Esophagus (tissue), 2 donors: Measurements from ENCODE around the gene EMID1. TPM values are rescaled to one million over a fixed set of nuclear protein-coding genes. Genes with fewer than 3 reads are reported as not detected.
"Not testable (repeated sequence)": the region's sequence is repeated elsewhere in the genome, so short reads cannot be mapped to it uniquely, and the experiment has no call there.

Experiments
- H3K27ac ChIP-seq, 2 donors: one replicate each; pipeline ENCODE4 v1.5.1; 2013; ENCODE audit warnings: low read depth in 2 of 2, mild to moderate bottlenecking in 2 of 2, inconsistent platforms in 1 of 2, low read length in 1 of 2, moderate library complexity in 1 of 2
- H3K27me3 ChIP-seq, 2 donors: one replicate each; pipeline ENCODE4 v1.6.1; 2013; ENCODE audit warnings: low read length in 2 of 2, control low read depth in 1 of 2, mild to moderate bottlenecking in 1 of 2; ENCODE audit not compliant: insufficient read depth in 2 of 2, control insufficient read depth in 1 of 2
- H3K36me3 ChIP-seq, 2 donors: one replicate each; pipeline ENCODE4 v1.6.1; 2013; ENCODE audit warnings: low read length in 1 of 2; ENCODE audit not compliant: control insufficient read depth in 2 of 2, insufficient read depth in 2 of 2
- H3K4me1 ChIP-seq, 2 donors: one replicate each; pipeline ENCODE4 v1.6.1; 2013; ENCODE audit warnings: low read length in 1 of 2; ENCODE audit not compliant: control insufficient read depth in 2 of 2, insufficient read depth in 2 of 2
- H3K4me3 ChIP-seq, 2 donors: one replicate each; pipeline ENCODE4 v1.5.1; 2013; ENCODE audit warnings: low read length in 2 of 2, mild to moderate bottlenecking in 2 of 2, low read depth in 1 of 2, moderate library complexity in 1 of 2
- H3K9me3 ChIP-seq, 2 donors: one replicate each; pipeline ENCODE4 v1.6.1; 2013; ENCODE audit warnings: mild to moderate bottlenecking in 2 of 2, low read depth in 1 of 2, low read length in 1 of 2, moderate library complexity in 1 of 2; ENCODE audit not compliant: control insufficient read depth in 2 of 2, insufficient read depth in 1 of 2
- WGBS, 2 donors: extraction: QIAGEN DNeasy Blood & Tissue Kit; methylation state at CpG; one replicate each; pipeline ENCODE4 v1.1.7; 2013; 5-methylcytosine and 5-hydroxymethylcytosine counted together
- polyA plus RNA-seq, 2 donors: library from polyadenylated mRNA; stranded (reverse); fragments of 200-250 nt; gene quantifications; one replicate each; pipeline ENCODE4 v1.2.3, GENCODE V29; 2013
- donor health status: healthy with polysubstance abuse.
- donor health status: Bipolar disorder and iron deficiency.

Gene EMID1
- polyA plus RNA-seq, 2 donors, result 0.22 to 0.54 TPM

DNA sequence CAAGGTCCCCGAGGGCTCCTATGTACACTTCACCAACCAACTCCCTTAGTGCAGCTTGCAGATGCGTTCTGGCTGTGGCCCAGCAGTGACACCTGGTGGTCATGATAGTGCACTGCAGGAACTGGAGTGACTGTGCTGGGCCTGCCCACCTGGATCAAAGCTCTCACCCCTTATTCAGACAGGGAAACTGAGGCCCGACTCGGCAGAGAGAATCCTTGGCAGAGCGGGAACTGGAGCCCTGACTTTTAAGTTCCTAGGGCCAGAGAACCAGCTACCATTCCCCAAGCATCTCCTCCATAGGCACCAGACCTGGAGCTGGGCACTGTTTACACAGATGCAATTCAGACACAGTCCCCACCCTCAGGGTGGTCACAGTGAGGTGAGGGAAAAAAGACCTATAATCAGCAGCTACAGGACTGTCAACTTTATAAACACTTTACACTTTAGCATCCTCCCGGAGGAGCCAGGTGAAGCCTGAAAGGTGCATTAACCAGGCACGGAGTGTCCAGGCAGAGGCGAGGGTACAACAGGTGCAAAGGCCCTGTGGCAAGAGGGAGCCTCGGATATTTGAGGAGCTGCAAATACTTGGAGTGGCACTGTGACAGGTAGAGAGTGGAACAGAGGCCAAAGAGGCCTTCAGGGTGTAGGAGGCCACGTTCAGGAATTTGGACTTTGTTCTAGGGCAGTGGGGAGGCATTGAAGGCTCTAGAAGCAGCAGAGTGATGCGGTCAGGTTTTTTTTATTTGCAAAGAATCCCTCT is 40.1 kb downstream of the EMID1 start:
- Histone ChIP-seq H3K9me3 (no peaks in the 10 kb centered on the region), H3K4me3 (no peak overlapping the region), H3K27ac (no peak overlapping the region), H3K4me1 (no peaks in the 10 kb centered on the region), H3K36me3 (no peaks in the 10 kb centered on the region), H3K27me3 (no peaks in the 10 kb centered on the region)
- WGBS, 2 donors, result 39 to 42% methylated on average over 11 of the region's 11 CpGs

DNA sequence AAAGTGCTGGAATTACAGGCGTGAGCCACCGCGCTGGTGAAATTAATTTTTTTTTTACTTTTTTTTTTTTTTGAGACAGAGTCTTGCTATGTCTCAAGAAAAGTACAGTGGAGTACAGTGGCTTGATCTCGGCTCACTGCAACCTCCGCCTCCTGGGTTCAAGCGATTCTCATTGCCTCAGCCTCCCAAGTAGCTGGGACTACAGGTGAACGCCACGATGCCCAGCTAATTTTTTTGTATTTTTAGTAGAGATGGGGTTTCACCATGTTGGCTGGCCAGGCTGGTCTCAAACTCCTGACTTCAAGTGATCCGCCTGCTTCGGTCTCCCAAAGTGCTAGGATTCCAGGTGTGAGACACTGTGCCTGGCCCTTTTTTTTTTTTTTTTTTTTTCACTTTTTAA is 42.2 kb downstream of the EMID1 start:
- not testable (repeated sequence) for H3K4me1 ChIP-seq, H3K36me3 ChIP-seq, H3K27me3 ChIP-seq, H3K27ac ChIP-seq, H3K4me3 ChIP-seq, H3K9me3 ChIP-seq
- WGBS, 2 donors, result 95% methylated on average over 10 of the region's 10 CpGs

DNA sequence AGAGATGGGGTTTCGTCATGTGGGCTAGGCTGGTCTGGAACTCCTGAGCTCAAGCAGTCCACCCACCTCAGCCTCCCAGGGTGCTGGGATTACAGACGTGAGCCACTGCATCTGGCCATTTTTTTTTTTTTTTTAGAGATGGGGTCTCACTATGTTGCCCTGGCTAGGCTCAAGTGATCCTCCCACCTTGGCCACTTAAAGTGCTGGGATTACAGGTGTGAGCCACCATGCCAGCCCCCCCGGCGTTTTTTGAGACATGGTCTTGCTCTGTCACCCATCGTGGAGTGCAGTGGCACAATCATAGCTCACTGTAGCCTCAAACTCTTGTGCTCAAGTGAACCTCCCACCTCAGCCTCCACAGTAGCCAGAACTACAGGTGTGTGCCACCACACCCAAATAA is 45.6 kb downstream of the EMID1 start:
- WGBS, 2 donors, result 95 to 96% methylated on average over 5 of the region's 5 CpGs
- Histone ChIP-seq H3K27me3 (no peaks in the 10 kb centered on the region), H3K27ac (no peak overlapping the region), H3K4me1 (peaks cover 0 to 2% of the 10 kb centered on the region in 2 donors), H3K9me3 (no peaks in the 10 kb centered on the region), H3K36me3 (no peaks in the 10 kb centered on the region), H3K4me3 (no peak overlapping the region)

DNA sequence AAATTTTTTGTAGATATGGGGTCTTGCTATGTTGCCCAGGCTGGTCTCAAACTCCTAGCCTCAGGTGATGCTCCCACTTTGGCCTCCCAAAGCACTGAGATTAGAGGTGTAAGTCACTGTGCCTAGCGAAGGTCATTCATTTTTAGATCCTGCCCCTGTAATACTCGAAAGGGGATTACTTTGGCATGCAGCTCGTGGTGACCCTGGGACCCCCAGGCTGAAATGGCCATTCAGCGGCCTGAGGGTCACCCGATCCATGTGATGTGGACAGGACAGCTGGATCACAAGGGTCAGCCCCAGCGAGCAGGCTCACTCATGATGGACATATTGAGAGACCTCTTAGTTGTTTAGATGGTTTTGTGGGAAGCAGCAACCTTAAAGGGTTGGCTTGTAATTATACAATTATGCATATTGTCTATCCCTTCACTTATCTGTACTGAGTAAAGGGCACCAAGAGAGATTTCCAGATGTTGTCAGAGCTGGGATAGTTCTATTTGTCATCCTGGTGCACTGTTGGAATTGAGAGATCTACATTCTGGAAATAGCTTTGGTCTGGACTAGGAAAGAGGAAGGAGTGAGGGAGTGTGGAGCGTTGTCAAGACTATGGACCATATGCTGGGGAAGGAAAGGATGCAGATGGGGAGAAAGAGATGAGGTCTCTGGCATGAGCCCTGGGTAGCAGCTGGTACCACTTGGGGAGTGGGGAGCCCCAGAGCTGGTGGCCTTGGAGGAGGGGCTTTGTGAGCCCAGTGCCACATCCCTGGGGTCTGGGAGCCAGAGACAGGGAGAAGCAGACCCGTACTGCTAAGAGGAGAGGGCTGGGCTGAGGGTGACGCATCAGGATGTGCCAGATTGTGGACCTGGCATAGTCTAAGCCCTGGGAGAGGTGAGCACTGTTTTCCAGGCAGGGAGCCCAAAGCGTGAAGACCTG is 46.5 kb downstream of the EMID1 start:
- WGBS, 2 donors, result 91 to 92% methylated on average over 10 of the region's 10 CpGs

DNA sequence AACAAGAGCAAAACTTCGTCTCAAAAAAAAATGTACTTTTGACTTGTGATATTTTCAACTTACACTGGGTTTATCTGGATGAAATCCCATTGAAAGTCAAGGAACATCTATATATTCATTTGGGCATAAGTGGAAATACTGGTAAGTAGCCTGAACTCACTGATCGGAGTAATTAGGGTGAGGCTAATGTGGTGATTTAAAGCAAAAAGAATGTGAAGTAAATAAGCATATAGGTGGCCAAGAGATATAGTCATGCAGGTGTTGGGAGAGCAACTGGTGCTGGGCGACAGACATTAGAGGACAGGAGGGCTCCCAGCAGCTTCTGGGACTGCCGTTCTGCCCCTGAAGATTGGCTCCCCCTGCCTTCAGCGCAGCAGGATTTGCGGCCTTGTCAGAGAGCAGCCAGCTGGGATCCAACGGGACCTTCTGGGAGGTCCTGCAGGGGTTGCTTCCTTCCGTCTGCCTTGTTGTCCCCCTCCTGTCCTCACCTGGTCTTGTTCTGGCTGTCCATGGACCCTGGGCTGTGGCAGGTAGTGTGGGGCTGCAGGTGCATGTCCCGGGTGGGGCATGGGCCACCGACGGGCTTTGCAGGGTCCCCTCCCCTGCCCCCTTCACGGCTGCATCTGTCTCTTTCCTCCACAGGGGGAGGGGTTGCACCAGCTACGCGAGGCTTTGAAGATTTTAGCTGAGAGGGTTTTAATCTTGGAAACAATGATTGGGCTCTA is 48.0 kb downstream of the EMID1 start:
- Histone ChIP-seq H3K4me3 (no peak overlapping the region), H3K9me3 (no peaks in the 10 kb centered on the region), H3K27me3 (no peaks in the 10 kb centered on the region), H3K27ac (no peak overlapping the region), H3K4me1 (peaks cover 0 to 2% of the 10 kb centered on the region in 2 donors), H3K36me3 (peaks cover 0 to 3% of the 10 kb centered on the region in 2 donors)
- 75 to 78% methylated on average over 14 of the region's 14 CpGs for WGBS, 2 donors

More for the DNA sequence above, 46.5 kb downstream of the EMID1 start:
- Histone ChIP-seq H3K36me3 (no peaks in the 10 kb centered on the region), H3K27me3 (no peaks in the 10 kb centered on the region), H3K4me1 (peaks cover 0 to 2% of the 10 kb centered on the region in 2 donors), H3K9me3 (no peaks in the 10 kb centered on the region), H3K27ac (no peak overlapping the region), H3K4me3 (no peak overlapping the region)

DNA sequence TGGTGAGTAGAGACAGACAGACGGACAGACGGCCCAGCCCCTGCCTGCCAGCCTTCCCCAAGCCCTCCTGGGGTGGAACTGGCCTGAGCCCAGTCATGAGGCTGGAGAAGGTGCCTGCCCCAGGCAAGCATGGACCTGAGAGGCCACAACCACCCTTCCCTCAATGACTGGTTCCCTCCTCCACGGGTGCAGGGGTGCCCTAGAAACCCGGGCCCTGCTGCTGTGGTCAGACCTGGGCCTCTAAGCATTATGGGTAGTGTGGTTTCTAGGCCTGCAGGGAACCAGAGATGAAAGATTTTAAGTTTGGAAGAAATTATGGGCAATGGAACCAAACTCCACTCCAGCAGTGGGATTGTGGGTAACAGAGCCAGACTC is 48.6 kb downstream of the EMID1 start:
- Histone ChIP-seq H3K36me3 (peaks cover 0 to 5% of the 10 kb centered on the region in 2 donors), H3K4me1 (peaks cover 0 to 2% of the 10 kb centered on the region in 2 donors), H3K4me3 (no peak overlapping the region), H3K27me3 (no peaks in the 10 kb centered on the region), H3K27ac (no peak overlapping the region), H3K9me3 (no peaks in the 10 kb centered on the region)
- 61 to 64% methylated on average over 4 of the region's 4 CpGs for WGBS, 2 donors

DNA sequence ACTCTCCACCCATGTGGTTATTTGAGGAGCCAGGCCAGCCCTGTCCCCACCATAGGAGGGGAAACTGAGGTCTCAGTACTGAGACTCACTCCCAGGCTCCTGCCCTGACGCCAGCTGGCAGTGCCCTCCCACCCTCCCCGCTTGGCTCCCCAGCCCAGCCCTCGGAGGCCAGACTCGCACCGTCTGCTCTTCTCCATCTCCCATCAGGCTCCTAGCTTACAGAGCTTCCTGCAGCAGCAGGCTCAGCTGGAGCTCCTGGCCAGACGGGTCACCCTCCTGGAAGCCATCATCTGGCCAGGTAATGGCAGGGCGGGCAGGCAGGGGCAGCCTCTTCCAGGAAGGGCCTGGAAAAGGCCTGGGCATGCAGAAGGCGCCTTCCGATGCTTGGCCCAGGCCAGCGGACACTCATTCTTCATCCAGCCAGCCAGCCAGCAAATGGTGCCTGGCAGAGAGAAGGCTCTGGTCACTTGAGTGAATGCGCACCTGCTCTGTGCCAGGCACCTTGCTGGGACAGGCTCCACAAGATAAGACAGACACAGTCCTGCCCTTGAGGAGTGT is 49.4 kb downstream of the EMID1 start:
- Histone ChIP-seq H3K4me3 (no peak overlapping the region), H3K4me1 (peaks cover 0 to 2% of the 10 kb centered on the region in 2 donors), H3K27ac (no peak overlapping the region), H3K36me3 (peaks cover 0 to 13% of the 10 kb centered on the region in 2 donors), H3K27me3 (no peaks in the 10 kb centered on the region), H3K9me3 (no peaks in the 10 kb centered on the region)
- WGBS, 2 donors, result 95 to 96% methylated on average over 11 of the region's 11 CpGs

DNA sequence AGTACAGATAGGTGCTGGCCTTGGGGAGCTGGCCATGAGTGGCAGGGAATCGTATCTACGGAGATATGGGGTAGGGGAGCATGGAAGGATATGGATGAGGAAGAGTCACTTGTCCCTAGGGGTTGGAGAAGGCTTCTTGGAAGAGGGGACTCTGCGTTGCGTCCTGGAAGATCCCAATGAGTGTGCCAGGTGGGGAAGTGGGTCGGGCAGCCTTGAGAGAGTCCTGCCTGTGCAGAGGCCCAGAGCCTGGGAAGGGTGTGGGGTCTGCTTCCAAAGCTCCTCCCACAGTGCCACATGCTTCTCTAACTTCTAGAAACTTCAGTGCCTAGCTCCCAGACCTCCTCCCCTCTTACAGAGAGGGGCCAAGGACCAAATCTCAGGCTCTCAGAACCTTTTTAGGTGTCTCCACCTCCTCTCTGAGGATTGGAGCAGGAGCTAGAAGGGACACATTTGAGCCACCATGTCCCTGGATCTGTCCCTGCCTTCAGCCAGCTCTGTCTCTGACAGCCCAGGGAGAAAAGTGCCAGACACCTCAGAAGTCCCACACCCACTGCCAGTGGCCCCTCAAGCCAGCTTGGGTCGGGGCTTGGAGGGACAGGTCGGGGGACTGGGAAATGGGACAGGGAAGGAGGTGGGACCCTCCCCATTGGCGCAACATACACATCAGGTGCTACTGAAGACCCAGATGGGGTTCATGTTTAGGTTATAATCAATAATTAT is 51.1 kb downstream of the EMID1 start:
- Histone ChIP-seq H3K36me3 (peaks cover 0 to 17% of the 10 kb centered on the region in 2 donors), H3K27ac (no peak overlapping the region), H3K4me1 (peaks cover 0 to 2% of the 10 kb centered on the region in 2 donors), H3K9me3 (no peaks in the 10 kb centered on the region), H3K27me3 (no peaks in the 10 kb centered on the region), H3K4me3 (no peak overlapping the region)
- 93 to 98% methylated on average over 8 of the region's 8 CpGs for WGBS, 2 donors
